Fibroblast of lung (primary cell): ENCODE results near the gene AGXT.

Experiments used
- CTCF ChIP-seq, 2 donors: IDR thresholded peaks in 1 of 2; conservative IDR thresholded peaks in 1 of 2; 1 replicate in 1 of 2; 2 replicates in 1 of 2; pipeline ENCODE4 v1.5.1; 2011 to 2012; ENCODE audit warnings: low read length in 2 of 2, control low read depth in 1 of 2, inconsistent platforms in 1 of 2, low read depth in 1 of 2, mild to moderate bottlenecking in 1 of 2
- EZH2 ChIP-seq: IDR thresholded peaks from 2 replicates; pipeline ENCODE4 v1.5.1; 2012; ENCODE audit warnings: low read length, control low read depth, mild to moderate bottlenecking; ENCODE audit errors: missing control alignments

GRCh38 chr2:240884745-240885144 lies 16.1 kb downstream of the AGXT start:
- TF ChIP-seq CTCF (conservative IDR thresholded peaks at IDR 0.05 in 1 of 2, IDR thresholded peaks at IDR 0.05 in 1 of 2; ENCODE audit: low read depth in 1 of 2, low read length in 2 of 2) (no peak), EZH2 (no peak)
